ENCODE data around the gene PAX8.

DNA sequence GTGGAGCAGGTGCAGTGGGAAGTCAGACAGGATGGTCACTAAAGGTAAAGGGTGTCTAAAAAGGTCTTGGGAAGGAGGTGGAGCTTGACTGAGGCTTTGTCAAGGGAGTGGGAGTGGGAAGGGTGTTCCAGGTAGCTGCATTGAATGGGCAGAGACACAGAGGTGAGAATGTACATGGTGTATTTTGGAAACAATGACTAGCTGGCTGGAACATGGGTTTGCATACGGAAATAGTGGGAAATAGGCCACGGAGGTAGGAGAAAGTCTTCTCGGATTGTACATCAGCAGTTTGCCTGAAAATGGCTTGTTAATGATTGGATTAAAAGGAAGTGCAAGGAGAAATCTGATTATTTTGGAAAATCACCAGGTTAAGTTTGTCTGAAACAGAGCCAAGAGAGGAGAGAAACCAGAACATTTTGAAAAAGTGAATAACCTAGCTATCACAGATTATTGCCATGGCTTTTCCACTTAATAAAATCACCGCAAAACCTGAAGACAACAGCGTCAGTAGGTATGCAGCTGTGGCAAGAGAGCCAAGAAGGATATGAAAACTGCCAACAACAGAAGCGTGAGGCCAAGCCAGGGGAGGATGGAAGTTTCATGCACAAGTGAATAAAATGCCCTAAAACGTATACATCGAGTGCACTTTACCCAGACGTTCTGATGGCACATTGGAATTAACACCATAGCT is 13.9 kb downstream of the PAX8 start:
- TF ChIP-seq, protein P1, sequence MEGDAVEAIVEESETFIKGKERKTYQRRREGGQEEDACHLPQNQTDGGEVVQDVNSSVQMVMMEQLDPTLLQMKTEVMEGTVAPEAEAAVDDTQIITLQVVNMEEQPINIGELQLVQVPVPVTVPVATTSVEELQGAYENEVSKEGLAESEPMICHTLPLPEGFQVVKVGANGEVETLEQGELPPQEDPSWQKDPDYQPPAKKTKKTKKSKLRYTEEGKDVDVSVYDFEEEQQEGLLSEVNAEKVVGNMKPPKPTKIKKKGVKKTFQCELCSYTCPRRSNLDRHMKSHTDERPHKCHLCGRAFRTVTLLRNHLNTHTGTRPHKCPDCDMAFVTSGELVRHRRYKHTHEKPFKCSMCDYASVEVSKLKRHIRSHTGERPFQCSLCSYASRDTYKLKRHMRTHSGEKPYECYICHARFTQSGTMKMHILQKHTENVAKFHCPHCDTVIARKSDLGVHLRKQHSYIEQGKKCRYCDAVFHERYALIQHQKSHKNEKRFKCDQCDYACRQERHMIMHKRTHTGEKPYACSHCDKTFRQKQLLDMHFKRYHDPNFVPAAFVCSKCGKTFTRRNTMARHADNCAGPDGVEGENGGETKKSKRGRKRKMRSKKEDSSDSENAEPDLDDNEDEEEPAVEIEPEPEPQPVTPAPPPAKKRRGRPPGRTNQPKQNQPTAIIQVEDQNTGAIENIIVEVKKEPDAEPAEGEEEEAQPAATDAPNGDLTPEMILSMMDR (conservative IDR thresholded peaks at IDR 0.05; ENCODE audit: low read depth, low read length) = no peak
- TF ChIP-seq EZH2 (IDR thresholded peaks at IDR 0.05; ENCODE audit: borderline replicate concordance, low read depth, low read length, poor library complexity, severe bottlenecking) = no peak
